SK-N-SH treated with all-trans-retinoic acid at 6 μM for 48 hours (cell line): ENCODE results near the gene CORO7.

Experiments
- ATAC-seq: fragments of 200-7000 bp; cut with Tn5 transposase; 3 replicates; pipeline ENCODE4 v1.9.1; 2020; ENCODE audit warnings: mild to moderate bottlenecking, moderate library complexity
- ARNTL ChIP-seq: fragments of 450-650 bp; formaldehyde crosslinking; IDR thresholded peaks from 2 replicates; pipeline ENCODE4 v1.5.0; 2020; ENCODE audit warnings: low read depth, mild to moderate bottlenecking, moderate library complexity, borderline replicate concordance
- BACH2 ChIP-seq: fragments of 250-450 bp; sonication (Bioruptor Pico); IDR thresholded peaks from 2 replicates; pipeline ENCODE4 v1.9.0; 2021; ENCODE audit warnings: mild to moderate bottlenecking, borderline replicate concordance
- CREB5 ChIP-seq: fragments of 250-450 bp; sonication (Bioruptor Pico); IDR thresholded peaks from 2 replicates; pipeline ENCODE4 v1.5.1; 2020; ENCODE audit warnings: low read depth, mild to moderate bottlenecking, moderate library complexity
- CSDC2 ChIP-seq: fragments of 250-450 bp; sonication (Bioruptor Pico); IDR thresholded peaks from 2 replicates; pipeline ENCODE4 v1.5.0; 2020; ENCODE audit warnings: mild to moderate bottlenecking, moderate library complexity
- ESRRG ChIP-seq: fragments of 250-450 bp; sonication (Bioruptor Pico); IDR thresholded peaks from 2 replicates; pipeline ENCODE4 v1.6.1; 2021; ENCODE audit warnings: mild to moderate bottlenecking
- GLIS3 ChIP-seq: fragments of 250-450 bp; sonication (Bioruptor Pico); IDR thresholded peaks from 2 replicates; pipeline ENCODE4 v1.5.0; 2020; ENCODE audit warnings: mild to moderate bottlenecking, moderate library complexity
- ISL1 ChIP-seq: fragments of 250-450 bp; sonication (Bioruptor Pico); IDR thresholded peaks from 2 replicates; pipeline ENCODE4 v2.1.2; 2022; ENCODE audit warnings: mild to moderate bottlenecking, moderate library complexity
- OSR1 ChIP-seq: fragments of 250-450 bp; sonication (Bioruptor Pico); IDR thresholded peaks from 2 replicates; pipeline ENCODE4 v1.8.0; 2022; ENCODE audit warnings: moderate library complexity, mild to moderate bottlenecking, inconsistent platforms
- PATZ1 ChIP-seq: fragments of 250-450 bp; sonication (Bioruptor Pico); IDR thresholded peaks from 2 replicates; pipeline ENCODE4 v1.8.0; 2020; ENCODE audit warnings: mild to moderate bottlenecking, moderate library complexity, borderline replicate concordance
- POU6F1 ChIP-seq: fragments of 250-450 bp; sonication (Bioruptor Pico); IDR thresholded peaks from 2 replicates; pipeline ENCODE4 v1.8.0; 2021; ENCODE audit warnings: low read depth, mild to moderate bottlenecking, moderate library complexity, borderline replicate concordance
- PPARA ChIP-seq: fragments of 250-450 bp; sonication (Bioruptor Pico); IDR thresholded peaks from 2 replicates; pipeline ENCODE4 v1.5.0; 2020; ENCODE audit warnings: mild to moderate bottlenecking, borderline replicate concordance
- RARB ChIP-seq: fragments of 250-450 bp; sonication (Bioruptor Pico); IDR thresholded peaks from 2 replicates; pipeline ENCODE4 v1.8.0; 2021; ENCODE audit warnings: mild to moderate bottlenecking, moderate library complexity
- SNAI2 ChIP-seq: fragments of 250-450 bp; sonication (Bioruptor Pico); IDR thresholded peaks from 2 replicates; pipeline ENCODE4 v1.5.0; 2020; ENCODE audit warnings: mild to moderate bottlenecking, moderate library complexity
- TCF4 ChIP-seq: fragments of 250-450 bp; sonication (Bioruptor Pico); IDR thresholded peaks from 2 replicates; pipeline ENCODE4 v1.8.0; 2021; ENCODE audit warnings: mild to moderate bottlenecking, moderate library complexity, borderline replicate concordance
- TOX ChIP-seq: fragments of 250-450 bp; sonication (Bioruptor Pico); IDR thresholded peaks from 2 replicates; pipeline ENCODE4 v1.8.0; 2021; ENCODE audit warnings: mild to moderate bottlenecking, moderate library complexity, borderline replicate concordance
- TSHZ2 ChIP-seq: fragments of 250-450 bp; sonication (Bioruptor Pico); IDR thresholded peaks from 2 replicates; pipeline ENCODE4 v1.5.0; 2020; ENCODE audit warnings: mild to moderate bottlenecking, moderate library complexity
- ZC3H10 ChIP-seq: fragments of 250-450 bp; sonication (Bioruptor Pico); IDR thresholded peaks from 2 replicates; pipeline ENCODE4 v1.5.1; 2021; ENCODE audit warnings: mild to moderate bottlenecking, moderate library complexity
- ZFP3 ChIP-seq: fragments of 250-450 bp; sonication (Bioruptor Pico); IDR thresholded peaks from 2 replicates; pipeline ENCODE4 v1.5.0; 2020; ENCODE audit warnings: mild to moderate bottlenecking, moderate library complexity
- ZFP30 ChIP-seq: fragments of 450-650 bp; formaldehyde crosslinking; IDR thresholded peaks from 2 replicates; pipeline ENCODE4 v1.5.0; 2022; ENCODE audit warnings: mild to moderate bottlenecking, moderate library complexity
- ZNF565 ChIP-seq: fragments of 450-650 bp; formaldehyde crosslinking; conservative IDR thresholded peaks from 2 replicates; pipeline ENCODE4 v1.5.0; 2020; ENCODE audit warnings: low read depth, mild to moderate bottlenecking, moderate library complexity
- ZNF70 ChIP-seq: fragments of 450-650 bp; formaldehyde crosslinking; IDR thresholded peaks from 2 replicates; pipeline ENCODE4 v1.5.0; 2020; ENCODE audit warnings: mild to moderate bottlenecking, moderate library complexity
- ZNF8 ChIP-seq: fragments of 450-650 bp; formaldehyde crosslinking; IDR thresholded peaks from 2 replicates; pipeline ENCODE4 v1.5.0; 2020; ENCODE audit warnings: mild to moderate bottlenecking, moderate library complexity

CORO7 gene

GRCh38 chr16:4409081-4409932 is 7.1 kb downstream of the CORO7 start:
- ATAC-seq: no peak
- TF ChIP-seq RARB (CRISPR knock-in tag) (no peak), GLIS3 (CRISPR knock-in tag) (no peak), PPARA (CRISPR knock-in tag) (no peak), ZC3H10 (CRISPR knock-in tag) (no peak), PATZ1 (CRISPR knock-in tag) (no peak), ESRRG (CRISPR knock-in tag) (no peak)

- TF ChIP-seq GLIS3 (CRISPR knock-in tag) (no peak), TOX (CRISPR knock-in tag) (no peak), CREB5 (CRISPR knock-in tag) (no peak), ZC3H10 (CRISPR knock-in tag) (no peak), SNAI2 (CRISPR knock-in tag) (no peak), ZFP3 (CRISPR knock-in tag) (no peak), POU6F1 (CRISPR knock-in tag) (no peak), TSHZ2 (CRISPR knock-in tag) (no peak), ZNF565 (CRISPR knock-in tag) (no peak), TCF4 (no peak)
- no peak for ATAC-seq
Observed at GRCh38 chr16:4408323-4408690, 8.1 kb downstream of the CORO7 start.

- no peak for ATAC-seq
- TF ChIP-seq ZNF70: no peak
- no peak for TF ChIP-seq ZFP30
- no peak for TF ChIP-seq ZC3H10 (CRISPR knock-in tag)
- no peak for TF ChIP-seq TOX (CRISPR knock-in tag)
- TF ChIP-seq ESRRG (CRISPR knock-in tag): no peak
- no peak for TF ChIP-seq GLIS3 (CRISPR knock-in tag)
- TF ChIP-seq CREB5 (CRISPR knock-in tag): no peak
- no peak for TF ChIP-seq OSR1 (CRISPR knock-in tag)
- no peak for TF ChIP-seq ZFP3 (CRISPR knock-in tag)
- no peak for TF ChIP-seq ISL1 (CRISPR knock-in tag)
- no peak for TF ChIP-seq RARB (CRISPR knock-in tag)
- TF ChIP-seq BACH2 (CRISPR knock-in tag): no peak
- TF ChIP-seq TSHZ2 (CRISPR knock-in tag): no peak
- TF ChIP-seq CSDC2 (CRISPR knock-in tag): no peak
- no peak for TF ChIP-seq ARNTL (CRISPR knock-in tag)
- no peak for TF ChIP-seq ZNF8
- TF ChIP-seq PATZ1 (CRISPR knock-in tag): no peak
Observed at GRCh38 chr16:4407543-4408322, 8.7 kb downstream of the CORO7 start.
